Measurements from ENCODE around the gene ITGAL.

Gene ITGAL

GRCh38 chr16:30556125-30556473 is 83.6 kb downstream of the ITGAL start:
- Histone ChIP-seq H3K27me3 (ENCODE audit: insufficient read depth, low read length) (no peaks in the 10 kb centered on the region), H3K27ac (ENCODE audit: low read depth, low read length, poor library complexity, severe bottlenecking) (no peak overlapping the region), H2AFZ (ENCODE audit: low read length) (no peak overlapping the region), H3K9ac (ENCODE audit: low read length) (no peak overlapping the region), H3K4me3 (ENCODE audit: low read depth, low read length, poor library complexity, severe bottlenecking) (no peak overlapping the region), H3F3A (ENCODE audit: insufficient read depth, low read length) (0 out of 2 replicates have a peak, but pooled peaks cover 3% of the 10 kb centered on the region), H3K9me2 (ENCODE audit: low read depth, low read length) (no peaks in the 10 kb centered on the region), H3K4me1 (ENCODE audit: insufficient read depth, low read length, severe bottlenecking) (peaks cover 13% of the 10 kb centered on the region), H3K9me3 (ENCODE audit: low read length) (no peaks in the 10 kb centered on the region), H4K20me1 (ENCODE audit: insufficient read depth, low read length) (no peaks in the 10 kb centered on the region), H3K79me2 (ENCODE audit: insufficient read depth, low read length) (0 out of 2 replicates have a peak, but pooled peaks cover 4% of the 10 kb centered on the region), H3K4me2 (ENCODE audit: low read length) (no peak overlapping the region), H3K36me3 (ENCODE audit: insufficient read depth, low read length) (peaks cover 41% of the 10 kb centered on the region)
- TF ChIP-seq EZH2 (IDR thresholded peaks at IDR 0.05; ENCODE audit: borderline replicate concordance, low read length) (no peak), CTCF (IDR thresholded peaks at IDR 0.05; ENCODE audit: low read length) (no peak)

GRCh38 chr16:30557707-30557956 is 85.1 kb downstream of the ITGAL start:
- H3K9me3 ChIP-seq (ENCODE audit: low read length) = no peaks in the 10 kb centered on the region
- 0 out of 2 replicates have a peak, but pooled peaks cover 3% of the 10 kb centered on the region for H3F3A ChIP-seq (ENCODE audit: insufficient read depth, low read length)
- no peak for TF ChIP-seq EZH2 (IDR thresholded peaks at IDR 0.05; ENCODE audit: borderline replicate concordance, low read length)
- TF ChIP-seq CTCF (IDR thresholded peaks at IDR 0.05; ENCODE audit: low read length) = no peak
- H3K27me3 ChIP-seq (ENCODE audit: insufficient read depth, low read length) = no peaks in the 10 kb centered on the region
- peak overlapping the region; percentile 64 for H3K27ac ChIP-seq (ENCODE audit: low read depth, low read length, poor library complexity, severe bottlenecking)
- H3K4me2 ChIP-seq (ENCODE audit: low read length) = peak overlapping the region; percentile 61
- peak overlapping the region; percentile 93 for H3K9ac ChIP-seq (ENCODE audit: low read length)
- H3K4me3 ChIP-seq (ENCODE audit: low read depth, low read length, poor library complexity, severe bottlenecking) = peak overlapping the region; percentile 82
- H3K4me1 ChIP-seq (ENCODE audit: insufficient read depth, low read length, severe bottlenecking) = peaks cover 21% of the 10 kb centered on the region
- H3K36me3 ChIP-seq (ENCODE audit: insufficient read depth, low read length) = peaks cover 38% of the 10 kb centered on the region
- H2AFZ ChIP-seq (ENCODE audit: low read length) = no peak overlapping the region
- no peaks in the 10 kb centered on the region for H4K20me1 ChIP-seq (ENCODE audit: insufficient read depth, low read length)
- H3K9me2 ChIP-seq (ENCODE audit: low read depth, low read length) = no peaks in the 10 kb centered on the region
- H3K79me2 ChIP-seq (ENCODE audit: insufficient read depth, low read length) = 0 out of 2 replicates have a peak, but pooled peaks cover 4% of the 10 kb centered on the region

- Histone ChIP-seq H3K79me2 (ENCODE audit: insufficient read depth, low read length) (0 out of 2 replicates have a peak, but pooled peaks cover 4% of the 10 kb centered on the region), H3K36me3 (ENCODE audit: insufficient read depth, low read length) (peaks cover 33% of the 10 kb centered on the region), H3K9me3 (ENCODE audit: low read length) (no peaks in the 10 kb centered on the region), H3K4me2 (ENCODE audit: low read length) (peak within 1 kb of the TSS; percentile 61), H3K9ac (ENCODE audit: low read length) (peak within 1 kb of the TSS; percentile 93), H3K4me1 (ENCODE audit: insufficient read depth, low read length, severe bottlenecking) (peaks cover 21% of the 10 kb centered on the region), H2AFZ (ENCODE audit: low read length) (no peak within 1 kb of the TSS), H3K4me3 (ENCODE audit: low read depth, low read length, poor library complexity, severe bottlenecking) (peak within 1 kb of the TSS; percentile 82), H3F3A (ENCODE audit: insufficient read depth, low read length) (0 out of 2 replicates have a peak, but pooled peaks cover 3% of the 10 kb centered on the region), H4K20me1 (ENCODE audit: insufficient read depth, low read length) (no peaks in the 10 kb centered on the region), H3K27ac (ENCODE audit: low read depth, low read length, poor library complexity, severe bottlenecking) (peak within 1 kb of the TSS; percentile 64), H3K27me3 (ENCODE audit: insufficient read depth, low read length) (no peaks in the 10 kb centered on the region), H3K9me2 (ENCODE audit: low read depth, low read length) (no peaks in the 10 kb centered on the region)
- TF ChIP-seq EZH2 (IDR thresholded peaks at IDR 0.05; ENCODE audit: borderline replicate concordance, low read length) (no peak), CTCF (IDR thresholded peaks at IDR 0.05; ENCODE audit: low read length) (peak; percentile 13; the same call in 1 of the 2 replicates)
Observed at GRCh38 chr16:30557957-30558788, 85.6 kb downstream of the ITGAL start, which contains the start of gene ZNF764. Gene ZNF764 (minus strand): TSS chr16:30558374. CDS start chr16:30558182, 192 bp downstream.
